Hepatocyte (in vitro differentiated cells): ENCODE data around the gene SPRR3. TPM values are rescaled to one million over a fixed set of nuclear protein-coding genes. Genes with fewer than 3 reads are reported as not detected.

Experiments
- DNase-seq: peaks from one replicate; pipeline ENCODE4 v3.0.0-alpha.2; 2016; ENCODE audit warnings: low spot score
- H2AFZ ChIP-seq: fragments of 200-600 bp; sonication (generic); 2 replicates; pipeline ENCODE4 v1.6.0; 2016; ENCODE audit warnings: antibody characterized with exemption, mild to moderate bottlenecking
- H3K27ac ChIP-seq: fragments of 200-600 bp; sonication (generic); 2 replicates; pipeline ENCODE4 v1.5.1; 2016; ENCODE audit warnings: mild to moderate bottlenecking
- H3K27me3 ChIP-seq: fragments of 200-600 bp; sonication (generic); 2 replicates; pipeline ENCODE4 v1.6.1; 2016
- H3K36me3 ChIP-seq: fragments of 200-600 bp; sonication (generic); replicated peaks from 2 replicates; pipeline ENCODE4 v1.5.1; 2016; ENCODE audit warnings: low read depth; ENCODE audit not compliant: insufficient read depth
- H3K4me1 ChIP-seq: fragments of 200-600 bp; sonication (generic); 2 replicates; pipeline ENCODE4 v1.5.1; 2016; ENCODE audit warnings: mild to moderate bottlenecking, moderate library complexity; ENCODE audit not compliant: insufficient read depth
- H3K4me2 ChIP-seq: fragments of 200-600 bp; sonication (generic); 2 replicates; pipeline ENCODE4 v1.6.0; 2016
- H3K4me3 ChIP-seq: fragments of 200-600 bp; sonication (generic); 2 replicates; pipeline ENCODE4 v1.5.1; 2016; ENCODE audit warnings: mild to moderate bottlenecking
- H3K79me2 ChIP-seq: fragments of 200-600 bp; sonication (generic); 2 replicates; pipeline ENCODE4 v1.6.0; 2017; ENCODE audit warnings: mild to moderate bottlenecking
- H3K9me2 ChIP-seq: fragments of 200-600 bp; sonication (generic); replicated peaks from 2 replicates; pipeline ENCODE4 v1.6.0; 2017; ENCODE audit warnings: mild to moderate bottlenecking; ENCODE audit not compliant: insufficient read depth
- H3K9me3 ChIP-seq: fragments of 200-600 bp; sonication (generic); 2 replicates; pipeline ENCODE4 v1.5.1; 2016; ENCODE audit warnings: low read depth, mild to moderate bottlenecking
- H4K20me1 ChIP-seq: fragments of 200-600 bp; sonication (generic); 2 replicates; pipeline ENCODE4 v1.6.0; 2016; ENCODE audit warnings: mild to moderate bottlenecking; ENCODE audit not compliant: insufficient read depth, poor library complexity, severe bottlenecking
- EZH2 ChIP-seq: fragments of 200-600 bp; sonication (generic); IDR thresholded peaks from 2 replicates; pipeline ENCODE4 v1.6.1; 2016; ENCODE audit warnings: antibody characterized with exemption, mild to moderate bottlenecking, borderline replicate concordance
- EZH2phosphoT487 ChIP-seq: fragments of 200-600 bp; sonication (generic); IDR thresholded peaks from one replicate; pipeline ENCODE4 v1.6.1; 2018; ENCODE audit warnings: antibody characterized with exemption, mild to moderate bottlenecking, low read depth, moderate library complexity; ENCODE audit not compliant: unreplicated experiment, severe bottlenecking
- WGBS: methylation state at CpG from one replicate; pipeline ENCODE4 v1.1.6; 2016; ENCODE audit warnings: low lambda C conversion rate; ENCODE audit errors: missing lambda C conversion rate; 5-methylcytosine and 5-hydroxymethylcytosine counted together
- polyA plus RNA-seq: library from polyadenylated mRNA; unstranded; fragments of >200 nt; fragmentation: Nextera tagmentation; extraction: Ambion mirVana; gene quantifications from 2 replicates; pipeline ENCODE4 v1.2.1, GENCODE V29; 2016
- total RNA-seq: library from RNA; depleted of rRNA; stranded (reverse); fragments of >200 nt; gene quantifications from 2 replicates; pipeline ENCODE4 v1.2.3, GENCODE V29; 2014
- TF ChIP-seq, protein P1 (sequence below): fragments of 200-600 bp; sonication (generic); IDR thresholded peaks from 2 replicates; pipeline ENCODE4 v1.5.1; 2016; ENCODE audit warnings: antibody characterized with exemption, mild to moderate bottlenecking; ENCODE audit not compliant: poor library complexity

The SPRR3 gene
- total and polyA plus RNA-seq, 2 experiments from 2014 or later: 0.40 TPM; not detected in 1

DNA sequence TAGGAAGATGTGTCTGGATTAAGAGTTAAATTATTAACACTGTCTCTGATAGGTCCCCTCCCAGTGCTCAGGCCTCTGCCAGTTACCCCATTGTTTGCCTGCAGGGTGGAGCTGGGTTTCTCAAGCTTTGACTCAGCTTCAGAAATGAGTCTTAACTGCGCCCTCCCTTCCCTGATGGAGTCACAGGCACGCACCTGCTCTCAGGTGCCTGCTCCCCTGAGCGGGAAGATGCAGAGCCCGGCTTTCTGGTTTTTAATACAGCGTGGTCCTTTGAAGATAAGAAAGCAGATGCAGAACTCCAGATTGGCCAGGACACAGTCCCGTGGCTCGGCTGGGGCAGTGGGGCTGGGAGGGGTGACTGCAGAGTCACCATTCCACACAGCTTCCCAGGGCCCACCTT lies 34.3 kb upstream of the SPRR3 start:
- Histone ChIP-seq H3K36me3 (no peaks in the 10 kb centered on the region), H2AFZ (no peak overlapping the region), H3K79me2 (no peaks in the 10 kb centered on the region), H3K27me3 (no peaks in the 10 kb centered on the region), H3K27ac (no peak overlapping the region), H3K9me3 (no peaks in the 10 kb centered on the region), H3K4me2 (no peak overlapping the region), H4K20me1 (no peaks in the 10 kb centered on the region), H3K4me1 (no peaks in the 10 kb centered on the region), H3K4me3 (no peak overlapping the region), H3K9me2 (no peaks in the 10 kb centered on the region)
- TF ChIP-seq EZH2phosphoT487: no peak
- TF ChIP-seq, protein P1, sequence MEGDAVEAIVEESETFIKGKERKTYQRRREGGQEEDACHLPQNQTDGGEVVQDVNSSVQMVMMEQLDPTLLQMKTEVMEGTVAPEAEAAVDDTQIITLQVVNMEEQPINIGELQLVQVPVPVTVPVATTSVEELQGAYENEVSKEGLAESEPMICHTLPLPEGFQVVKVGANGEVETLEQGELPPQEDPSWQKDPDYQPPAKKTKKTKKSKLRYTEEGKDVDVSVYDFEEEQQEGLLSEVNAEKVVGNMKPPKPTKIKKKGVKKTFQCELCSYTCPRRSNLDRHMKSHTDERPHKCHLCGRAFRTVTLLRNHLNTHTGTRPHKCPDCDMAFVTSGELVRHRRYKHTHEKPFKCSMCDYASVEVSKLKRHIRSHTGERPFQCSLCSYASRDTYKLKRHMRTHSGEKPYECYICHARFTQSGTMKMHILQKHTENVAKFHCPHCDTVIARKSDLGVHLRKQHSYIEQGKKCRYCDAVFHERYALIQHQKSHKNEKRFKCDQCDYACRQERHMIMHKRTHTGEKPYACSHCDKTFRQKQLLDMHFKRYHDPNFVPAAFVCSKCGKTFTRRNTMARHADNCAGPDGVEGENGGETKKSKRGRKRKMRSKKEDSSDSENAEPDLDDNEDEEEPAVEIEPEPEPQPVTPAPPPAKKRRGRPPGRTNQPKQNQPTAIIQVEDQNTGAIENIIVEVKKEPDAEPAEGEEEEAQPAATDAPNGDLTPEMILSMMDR: no peak
- no peak for TF ChIP-seq EZH2
- DNase-seq: no peak
- 48% methylated on average over 7 of the region's 7 CpGs for WGBS

DNA sequence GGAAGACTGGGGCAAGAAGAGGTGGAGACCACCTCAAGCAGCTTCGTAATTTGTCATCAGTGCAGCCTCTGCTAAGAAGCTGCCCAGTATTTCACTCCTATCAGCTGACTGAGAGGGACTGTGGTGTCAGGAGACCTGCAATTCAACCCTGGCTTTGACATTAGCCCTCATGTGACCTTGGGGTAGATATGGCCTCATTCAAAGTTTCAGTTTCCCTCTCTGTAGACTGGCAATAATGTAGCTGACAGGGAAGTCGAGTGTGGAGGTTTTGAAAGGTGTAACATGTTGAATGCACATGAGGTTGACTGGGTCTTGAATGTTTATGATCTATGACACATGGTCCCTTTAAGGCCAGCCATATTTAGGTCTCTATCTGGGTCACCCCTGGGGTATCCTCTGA lies 33.3 kb upstream of the SPRR3 start:
- no peaks in the 10 kb centered on the region for H3K9me3 ChIP-seq
- no peak overlapping the region for H2AFZ ChIP-seq
- H4K20me1 ChIP-seq: no peaks in the 10 kb centered on the region
- H3K9me2 ChIP-seq: no peaks in the 10 kb centered on the region
- H3K27ac ChIP-seq: no peak overlapping the region
- no peaks in the 10 kb centered on the region for H3K79me2 ChIP-seq
- TF ChIP-seq EZH2 (no peak), EZH2phosphoT487 (no peak)
- TF ChIP-seq, protein P1: no peak
- no peaks in the 10 kb centered on the region for H3K4me1 ChIP-seq
- H3K27me3 ChIP-seq: no peaks in the 10 kb centered on the region
- H3K4me3 ChIP-seq: no peak overlapping the region
- no peak for DNase-seq
- H3K4me2 ChIP-seq: no peak overlapping the region
- no peaks in the 10 kb centered on the region for H3K36me3 ChIP-seq
- WGBS: 39% methylated on average over 2 of the region's 2 CpGs

DNA sequence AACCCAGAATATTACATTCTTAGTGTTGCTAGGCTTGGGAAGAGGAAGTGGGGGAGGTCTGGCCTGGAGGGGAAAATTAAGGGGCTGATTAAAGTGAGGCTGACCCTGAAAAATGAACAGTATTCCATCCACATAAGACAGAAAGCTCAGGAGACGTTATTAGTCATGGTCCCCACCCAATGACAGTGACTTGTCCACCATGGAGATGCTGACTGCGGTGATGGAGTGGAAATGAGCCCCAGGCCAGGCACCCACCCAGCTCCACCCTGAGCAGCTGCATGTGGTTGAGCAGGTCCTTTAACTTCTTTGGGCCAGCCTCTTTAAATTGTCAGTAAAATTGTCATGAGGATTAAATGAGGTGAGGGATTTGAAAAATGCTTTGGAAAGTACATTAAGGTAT lies 32.5 kb upstream of the SPRR3 start:
- Histone ChIP-seq H3K4me2 (no peak overlapping the region), H3K9me2 (no peaks in the 10 kb centered on the region), H3K79me2 (no peaks in the 10 kb centered on the region), H2AFZ (no peak overlapping the region), H3K4me3 (no peak overlapping the region), H3K27me3 (no peaks in the 10 kb centered on the region), H3K27ac (no peak overlapping the region), H4K20me1 (no peaks in the 10 kb centered on the region), H3K36me3 (no peaks in the 10 kb centered on the region), H3K4me1 (no peaks in the 10 kb centered on the region), H3K9me3 (no peaks in the 10 kb centered on the region)
- TF ChIP-seq, protein P1: no peak
- TF ChIP-seq EZH2phosphoT487 (no peak), EZH2 (no peak)
- 31% methylated on average over 2 of the region's 2 CpGs for WGBS
- no peak for DNase-seq

DNA sequence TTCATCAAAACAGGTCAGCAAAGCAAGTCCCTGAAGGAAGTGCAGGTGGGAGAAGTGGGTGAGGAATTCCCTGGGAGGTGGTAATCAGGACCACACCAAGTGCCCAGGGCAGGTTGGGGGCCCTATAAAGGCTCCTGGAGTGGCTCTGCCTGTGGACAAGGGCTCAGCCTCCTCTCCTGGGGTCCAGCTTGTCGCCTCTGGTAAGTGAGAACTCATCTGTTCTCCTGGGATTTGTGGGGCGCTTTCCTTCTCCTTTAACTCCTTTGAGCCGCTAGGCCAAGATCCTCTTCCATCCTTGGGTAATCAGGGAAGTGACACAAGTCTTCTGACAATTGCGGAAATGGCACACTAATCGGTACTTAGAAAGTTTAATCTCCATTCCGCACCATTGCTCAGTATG lies 31.1 kb upstream of the SPRR3 start, which contains the start of gene SPRR4:
TSS of gene SPRR4 (plus strand) at position 154 of the 400 bp plus-strand sequence. CDS start 1,243 bp downstream, outside the sequence.
- Histone ChIP-seq H4K20me1 (no peaks in the 10 kb centered on the region), H3K36me3 (no peaks in the 10 kb centered on the region), H3K9me2 (no peaks in the 10 kb centered on the region), H3K4me3 (no peak within 1 kb of the TSS), H3K27ac (no peak within 1 kb of the TSS), H3K4me2 (no peak within 1 kb of the TSS), H3K27me3 (no peaks in the 10 kb centered on the region), H3K4me1 (no peaks in the 10 kb centered on the region), H3K79me2 (no peaks in the 10 kb centered on the region), H2AFZ (no peak within 1 kb of the TSS), H3K9me3 (no peaks in the 10 kb centered on the region)
- WGBS: 60% methylated on average over 6 of the region's 6 CpGs
- TF ChIP-seq, protein P1: no peak
- TF ChIP-seq EZH2phosphoT487 (no peak), EZH2 (no peak)
- DNase-seq: no peak
